Measurements from ENCODE around the gene PINLYP. TPM values are rescaled to one million over a fixed set of nuclear protein-coding genes. Genes with fewer than 3 reads are reported as not detected.
"Not testable (repeated sequence)": the region's sequence is repeated elsewhere in the genome, so short reads cannot be mapped to it uniquely, and the experiment has no call there.

Gene PINLYP
- polyA plus RNA-seq, 4 donors = 17.4 to 19.4 (median 18.7) TPM

- DNase-seq (ENCODE audit: low read depth in 4 of 4, low spot score in 3 of 4) = not testable (repeated sequence)
These were observed 27.7 kb upstream of the PINLYP start for GRCh38 chr19:43547926-43548325.

GRCh38 chr19:43548706-43549105 is 26.9 kb upstream of the PINLYP start:
- DNase-seq (ENCODE audit: low read depth in 4 of 4, low spot score in 3 of 4) = no peak

GRCh38 chr19:43551399-43552197 is 24.0 kb upstream of the PINLYP start:
- DNase-seq (ENCODE audit: low read depth in 4 of 4, low spot score in 3 of 4) = no peak

- DNase-seq (ENCODE audit: low read depth in 4 of 4, low spot score in 3 of 4) = no peak
These were observed 23.5 kb upstream of the PINLYP start for GRCh38 chr19:43552198-43552450.

- DNase-seq (ENCODE audit: low read depth in 4 of 4, low spot score in 3 of 4) = no peak
These were observed 23.0 kb upstream of the PINLYP start for GRCh38 chr19:43552616-43553015.

- DNase-seq (ENCODE audit: low read depth in 4 of 4, low spot score in 3 of 4) = no peak
These were observed 21.9 kb upstream of the PINLYP start for GRCh38 chr19:43553656-43554055.

- DNase-seq (ENCODE audit: low read depth in 4 of 4, low spot score in 3 of 4) = no peak
These were observed 21.2 kb upstream of the PINLYP start for GRCh38 chr19:43554317-43554895.

- peak in 1 of 4 donors; percentile 41 for DNase-seq (ENCODE audit: low read depth in 4 of 4, low spot score in 3 of 4)
These were observed 20.3 kb upstream of the PINLYP start for GRCh38 chr19:43555185-43555770.

- DNase-seq (ENCODE audit: low read depth in 4 of 4, low spot score in 3 of 4) = no peak
These were observed 14.9 kb upstream of the PINLYP start for GRCh38 chr19:43560687-43561086.

GRCh38 chr19:43561139-43561970 is 14.2 kb upstream of the PINLYP start:
- DNase-seq (ENCODE audit: low read depth in 4 of 4, low spot score in 3 of 4) = no peak

GRCh38 chr19:43562226-43562697 is 13.3 kb upstream of the PINLYP start:
- no peak for DNase-seq (ENCODE audit: low read depth in 4 of 4, low spot score in 3 of 4)

GRCh38 chr19:43562698-43563241 is 12.8 kb upstream of the PINLYP start:
- DNase-seq (ENCODE audit: low read depth in 4 of 4, low spot score in 3 of 4) = no peak

GRCh38 chr19:43563816-43564457 is 11.7 kb upstream of the PINLYP start:
- no peak for DNase-seq (ENCODE audit: low read depth in 4 of 4, low spot score in 3 of 4)

- no peak for DNase-seq (ENCODE audit: low read depth in 4 of 4, low spot score in 3 of 4)
These were observed 10.8 kb upstream of the PINLYP start for GRCh38 chr19:43564800-43565199.

- DNase-seq (ENCODE audit: low read depth in 4 of 4, low spot score in 3 of 4) = no peak
These were observed 5.9 kb upstream of the PINLYP start for GRCh38 chr19:43569657-43570056.

GRCh38 chr19:43570174-43570791 is 5.3 kb upstream of the PINLYP start:
- no peak for DNase-seq (ENCODE audit: low read depth in 4 of 4, low spot score in 3 of 4)

GRCh38 chr19:43572171-43572588 is 3.4 kb upstream of the PINLYP start:
- DNase-seq (ENCODE audit: low read depth in 4 of 4, low spot score in 3 of 4) = no peak

GRCh38 chr19:43574424-43575155 is 1.0 kb upstream of the PINLYP start:
- no peak for DNase-seq (ENCODE audit: low read depth in 4 of 4, low spot score in 3 of 4)
